Karpas-422 (cell line): ENCODE data around the gene PARN. TPM values are rescaled to one million over a fixed set of nuclear protein-coding genes. Genes with fewer than 3 reads are reported as not detected.

ENCODE experiments used
- DNase-seq: peaks from one replicate; pipeline ENCODE4 v3.0.0-alpha.2; 2015
- H2AFZ ChIP-seq: fragments of 200-600 bp; sonication (generic); 2 replicates; pipeline ENCODE4 v1.6.1; 2014; ENCODE audit warnings: antibody characterized with exemption, low read length, mixed read lengths
- H3K27ac ChIP-seq: fragments of 200-600 bp; sonication (generic); 2 replicates; pipeline ENCODE4 v1.5.1; 2014; ENCODE audit warnings: mild to moderate bottlenecking, low read length, moderate library complexity
- H3K27me3 ChIP-seq: fragments of 200-600 bp; sonication (generic); 2 replicates; pipeline ENCODE4 v1.6.1; 2014; ENCODE audit warnings: low read length, mixed read lengths
- H3K36me3 ChIP-seq: fragments of 200-600 bp; sonication (generic); 2 replicates; pipeline ENCODE4 v1.6.1; 2014; ENCODE audit warnings: low read length, mixed read lengths; ENCODE audit not compliant: insufficient read depth
- H3K4me1 ChIP-seq: fragments of 200-600 bp; sonication (generic); 2 replicates; pipeline ENCODE4 v1.6.1; 2014; ENCODE audit warnings: mild to moderate bottlenecking, low read length, mixed read lengths
- H3K4me2 ChIP-seq: fragments of 200-600 bp; sonication (generic); 2 replicates; pipeline ENCODE4 v1.6.1; 2014; ENCODE audit warnings: low read length, low read depth, mild to moderate bottlenecking; ENCODE audit not compliant: poor library complexity, severe bottlenecking
- H3K4me3 ChIP-seq: fragments of 200-600 bp; sonication (generic); 2 replicates; pipeline ENCODE4 v1.5.1; 2014; ENCODE audit warnings: mild to moderate bottlenecking, antibody characterized with exemption, low read length, mixed read lengths
- H3K79me2 ChIP-seq: fragments of 200-600 bp; sonication (generic); 2 replicates; pipeline ENCODE4 v1.6.1; 2014; ENCODE audit warnings: mild to moderate bottlenecking, low read length, mixed read lengths
- H3K9ac ChIP-seq: fragments of 200-600 bp; sonication (generic); 2 replicates; pipeline ENCODE4 v1.6.0; 2014; ENCODE audit warnings: low read length
- H3K9me2 ChIP-seq: fragments of 200-600 bp; sonication (generic), shearing (Covaris generic); replicated peaks from 2 replicates; pipeline ENCODE4 v1.6.0; 2014; ENCODE audit warnings: mild to moderate bottlenecking, low read length, moderate library complexity; ENCODE audit not compliant: insufficient read depth
- H3K9me3 ChIP-seq: fragments of 300-700, 200-600 bp; sonication (generic); 2 replicates; pipeline ENCODE4 v1.6.1; 2014; ENCODE audit warnings: low read length, mixed read lengths
- H4K20me1 ChIP-seq: fragments of 200-600 bp; sonication (generic); 2 replicates; pipeline ENCODE4 v1.6.1; 2014; ENCODE audit warnings: mild to moderate bottlenecking, antibody characterized with exemption, low read length, low read depth; ENCODE audit not compliant: insufficient read depth
- total RNA-seq: library from RNA; depleted of rRNA; stranded (reverse); fragments of >200 nt; shearing (Covaris generic); gene quantifications from 2 replicates; pipeline ENCODE4 v1.2.3, GENCODE V29; 2014; ENCODE audit warnings: low replicate concordance

The PARN gene
- total RNA-seq, 1 experiment from 2014 or later, result 90.9 TPM

DNA sequence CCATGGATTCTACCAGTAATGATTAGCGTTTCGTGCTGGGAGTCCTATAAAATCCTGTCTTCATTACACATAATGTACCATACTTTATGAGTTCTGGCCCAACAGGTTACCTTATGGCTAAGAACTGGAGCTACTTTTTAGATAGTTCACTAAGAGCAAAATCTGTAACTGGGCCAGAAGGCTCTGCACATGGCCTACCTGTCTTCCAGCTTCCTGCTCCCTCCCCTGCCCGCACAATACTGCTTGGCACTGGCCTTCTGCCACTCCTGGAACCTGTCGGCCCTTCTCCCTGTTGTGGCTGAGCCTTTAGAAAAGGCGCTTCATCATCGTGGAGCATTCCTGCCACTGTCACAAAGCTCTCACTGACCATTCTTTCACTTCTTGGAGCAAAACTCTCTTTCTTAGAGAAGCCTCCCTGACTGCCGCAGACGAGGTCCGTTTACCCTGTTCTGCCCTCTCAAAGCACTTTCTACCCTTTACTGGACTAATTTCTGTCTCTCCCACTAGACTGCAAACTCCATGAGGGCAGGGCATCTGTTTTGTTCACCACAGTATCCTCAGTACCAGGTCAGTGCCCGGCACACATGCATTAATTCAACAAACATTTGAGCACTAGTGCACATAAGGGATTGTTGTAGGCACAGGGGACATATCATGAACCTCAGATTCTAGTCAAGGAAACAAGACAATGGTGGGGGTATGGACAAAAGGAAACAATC, 116.5 kb downstream of the PARN start:
- H3K9ac ChIP-seq, result no peak overlapping the region
- H4K20me1 ChIP-seq, result no peaks in the 10 kb centered on the region
- H3K27me3 ChIP-seq, result no peaks in the 10 kb centered on the region
- H3K9me3 ChIP-seq, result no peaks in the 10 kb centered on the region
- H3K4me2 ChIP-seq, result no peak overlapping the region
- H3K4me3 ChIP-seq, result no peak overlapping the region
- DNase-seq, result no peak
- no peaks in the 10 kb centered on the region for H3K36me3 ChIP-seq
- H3K9me2 ChIP-seq, result no peaks in the 10 kb centered on the region
- H3K27ac ChIP-seq, result no peak overlapping the region
- H3K4me1 ChIP-seq, result peaks cover 12% of the 10 kb centered on the region
- H2AFZ ChIP-seq, result no peak overlapping the region
- peaks cover 54% of the 10 kb centered on the region for H3K79me2 ChIP-seq

DNA sequence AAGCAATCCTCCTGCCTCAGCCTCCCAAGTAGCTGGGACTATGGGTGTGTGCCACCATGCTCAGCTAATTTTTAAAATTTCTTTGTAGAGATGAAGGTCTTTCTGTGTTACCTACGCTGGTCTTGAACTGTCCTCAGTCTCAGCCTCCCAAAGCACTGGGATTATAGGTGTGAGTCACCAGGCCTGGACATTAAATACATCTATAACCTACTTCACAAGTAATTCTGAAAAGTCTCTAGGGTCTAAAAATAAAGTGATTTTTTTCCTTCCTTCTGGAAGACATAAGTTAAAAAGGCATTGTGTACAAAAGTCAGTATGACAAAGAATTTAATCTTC, 118.3 kb downstream of the PARN start:
- no peak overlapping the region for H3K27ac ChIP-seq
- no peaks in the 10 kb centered on the region for H3K9me2 ChIP-seq
- no peak overlapping the region for H2AFZ ChIP-seq
- H3K4me3 ChIP-seq, result no peak overlapping the region
- peaks cover 47% of the 10 kb centered on the region for H3K79me2 ChIP-seq
- DNase-seq, result no peak
- no peak overlapping the region for H3K9ac ChIP-seq
- H3K36me3 ChIP-seq, result no peaks in the 10 kb centered on the region
- H3K9me3 ChIP-seq, result no peaks in the 10 kb centered on the region
- no peaks in the 10 kb centered on the region for H4K20me1 ChIP-seq
- no peak overlapping the region for H3K4me2 ChIP-seq
- no peaks in the 10 kb centered on the region for H3K27me3 ChIP-seq
- H3K4me1 ChIP-seq, result peaks cover 12% of the 10 kb centered on the region

DNA sequence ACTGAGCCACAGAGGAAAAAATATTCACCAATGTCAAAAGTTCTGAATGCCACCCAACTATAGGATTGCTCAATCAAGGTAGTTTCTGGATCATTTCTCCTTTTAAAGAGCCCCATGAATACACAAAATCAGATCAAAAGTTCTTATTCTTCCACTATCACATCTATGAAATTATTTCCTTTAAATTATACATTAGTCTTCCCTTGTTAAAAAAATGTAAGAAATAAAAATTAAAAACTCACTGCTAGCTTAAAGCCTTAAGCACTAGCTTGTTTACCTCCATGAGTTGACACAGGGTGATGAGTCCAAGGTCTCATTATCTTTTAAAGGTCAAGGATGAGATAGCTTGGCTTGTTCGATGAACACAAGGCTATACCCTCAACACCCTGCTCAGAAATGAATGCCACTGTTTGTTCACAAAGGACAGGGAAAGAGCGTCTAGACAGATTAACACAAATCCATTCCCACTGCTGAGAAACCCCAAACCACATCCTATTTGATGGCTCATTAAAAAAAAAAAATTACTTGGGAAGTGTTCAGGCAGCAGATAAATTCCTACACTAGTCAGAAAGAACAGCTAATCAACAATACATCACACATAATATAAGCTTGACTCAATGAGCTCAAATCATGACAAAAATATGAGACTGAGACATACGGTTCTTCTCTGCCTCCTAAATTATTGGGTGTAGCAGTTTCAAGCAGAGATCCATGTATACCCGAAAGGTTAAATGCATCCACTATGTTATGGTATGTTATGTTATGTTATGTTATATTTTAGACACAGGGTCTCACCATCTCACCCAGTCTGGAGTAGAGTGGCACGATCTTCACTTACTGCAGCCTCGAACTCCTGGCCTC, 118.9 kb downstream of the PARN start:
- no peak for DNase-seq
- Histone ChIP-seq H3K4me2 (no peak overlapping the region), H3K9me2 (no peaks in the 10 kb centered on the region), H3K4me3 (no peak overlapping the region), H3K4me1 (peaks cover 17% of the 10 kb centered on the region), H3K79me2 (peaks cover 45% of the 10 kb centered on the region), H3K9me3 (no peaks in the 10 kb centered on the region), H4K20me1 (no peaks in the 10 kb centered on the region), H3K27me3 (no peaks in the 10 kb centered on the region), H3K27ac (no peak overlapping the region), H3K36me3 (no peaks in the 10 kb centered on the region), H2AFZ (no peak overlapping the region), H3K9ac (no peak overlapping the region)

DNA sequence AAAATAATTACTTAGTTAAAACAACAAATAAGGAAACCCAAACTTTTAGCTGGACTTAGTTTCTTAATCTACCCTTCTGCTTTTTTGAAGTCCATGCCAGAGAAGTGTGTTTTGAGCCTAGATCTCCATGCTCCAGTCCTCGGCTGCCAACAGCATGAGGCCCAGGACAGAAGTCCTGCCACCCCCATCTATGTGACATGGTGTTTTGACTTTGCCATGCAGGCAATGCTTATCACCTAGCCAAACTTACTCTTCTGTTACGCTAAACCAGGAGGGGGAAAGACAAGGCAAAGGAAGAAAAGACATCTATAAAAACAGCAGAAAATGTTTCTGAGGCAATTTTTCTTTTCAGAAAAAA, 119.5 kb downstream of the PARN start:
- peaks cover 47% of the 10 kb centered on the region for H3K79me2 ChIP-seq
- no peak overlapping the region for H3K4me2 ChIP-seq
- no peak overlapping the region for H3K9ac ChIP-seq
- no peak overlapping the region for H2AFZ ChIP-seq
- H3K9me2 ChIP-seq, result no peaks in the 10 kb centered on the region
- H3K27ac ChIP-seq, result no peak overlapping the region
- no peaks in the 10 kb centered on the region for H4K20me1 ChIP-seq
- H3K27me3 ChIP-seq, result no peaks in the 10 kb centered on the region
- H3K4me1 ChIP-seq, result peaks cover 18% of the 10 kb centered on the region
- H3K36me3 ChIP-seq, result no peaks in the 10 kb centered on the region
- no peak overlapping the region for H3K4me3 ChIP-seq
- H3K9me3 ChIP-seq, result no peaks in the 10 kb centered on the region
- no peak for DNase-seq

DNA sequence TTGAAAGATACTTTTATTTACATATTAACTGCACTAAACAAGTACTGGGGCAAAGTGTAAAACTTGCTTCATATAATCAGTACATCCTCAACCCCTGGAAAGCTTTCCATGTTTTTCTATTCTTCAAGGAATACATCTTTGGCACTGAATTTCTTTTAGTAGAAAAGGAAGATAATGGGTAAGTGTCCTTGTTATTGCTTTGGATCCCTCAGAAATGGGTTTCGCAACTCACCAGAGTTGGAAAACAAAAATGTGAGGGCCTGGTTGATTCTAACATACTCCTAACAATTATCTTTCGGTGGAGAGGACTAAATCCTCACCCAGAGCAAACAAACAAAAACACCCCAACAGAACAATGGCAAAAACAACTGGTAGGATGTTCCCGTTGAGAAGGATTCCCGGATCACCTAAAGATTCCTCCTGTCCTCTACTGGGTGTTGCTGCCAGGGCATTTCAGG, 120.4 kb downstream of the PARN start:
- no peaks in the 10 kb centered on the region for H3K36me3 ChIP-seq
- peaks cover 18% of the 10 kb centered on the region for H3K4me1 ChIP-seq
- no peaks in the 10 kb centered on the region for H4K20me1 ChIP-seq
- no peak overlapping the region for H3K4me3 ChIP-seq
- H3K4me2 ChIP-seq, result no peak overlapping the region
- no peak overlapping the region for H3K27ac ChIP-seq
- H3K27me3 ChIP-seq, result no peaks in the 10 kb centered on the region
- H3K9me2 ChIP-seq, result no peaks in the 10 kb centered on the region
- H3K9me3 ChIP-seq, result no peaks in the 10 kb centered on the region
- no peak overlapping the region for H3K9ac ChIP-seq
- no peak for DNase-seq
- peaks cover 47% of the 10 kb centered on the region for H3K79me2 ChIP-seq
- no peak overlapping the region for H2AFZ ChIP-seq

DNA sequence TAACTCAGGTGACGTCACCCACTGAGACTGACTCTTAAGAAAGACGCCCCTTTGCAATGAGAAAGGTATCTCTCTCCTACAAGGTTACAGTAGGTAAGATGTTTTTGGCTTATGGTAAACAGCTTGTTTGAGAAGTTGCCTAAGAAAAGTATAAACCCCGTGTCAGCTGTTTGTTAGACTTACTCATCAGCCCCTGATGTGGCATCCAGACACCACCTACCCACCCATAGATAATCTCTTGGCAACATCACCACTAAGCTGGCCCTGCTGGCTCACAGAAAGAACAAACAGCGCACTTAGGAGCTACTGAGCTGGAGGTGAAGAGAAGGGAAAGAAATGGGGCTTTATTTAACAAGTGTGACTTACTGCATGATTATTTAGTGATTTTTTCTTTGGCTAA, 121.0 kb downstream of the PARN start:
- H3K9me3 ChIP-seq, result no peaks in the 10 kb centered on the region
- H3K79me2 ChIP-seq, result peaks cover 47% of the 10 kb centered on the region
- H3K9ac ChIP-seq, result no peak overlapping the region
- no peak for DNase-seq
- H4K20me1 ChIP-seq, result no peaks in the 10 kb centered on the region
- H3K9me2 ChIP-seq, result no peaks in the 10 kb centered on the region
- H3K36me3 ChIP-seq, result no peaks in the 10 kb centered on the region
- H2AFZ ChIP-seq, result no peak overlapping the region
- no peak overlapping the region for H3K4me3 ChIP-seq
- H3K27ac ChIP-seq, result no peak overlapping the region
- peaks cover 18% of the 10 kb centered on the region for H3K4me1 ChIP-seq
- H3K27me3 ChIP-seq, result no peaks in the 10 kb centered on the region
- no peak overlapping the region for H3K4me2 ChIP-seq

DNA sequence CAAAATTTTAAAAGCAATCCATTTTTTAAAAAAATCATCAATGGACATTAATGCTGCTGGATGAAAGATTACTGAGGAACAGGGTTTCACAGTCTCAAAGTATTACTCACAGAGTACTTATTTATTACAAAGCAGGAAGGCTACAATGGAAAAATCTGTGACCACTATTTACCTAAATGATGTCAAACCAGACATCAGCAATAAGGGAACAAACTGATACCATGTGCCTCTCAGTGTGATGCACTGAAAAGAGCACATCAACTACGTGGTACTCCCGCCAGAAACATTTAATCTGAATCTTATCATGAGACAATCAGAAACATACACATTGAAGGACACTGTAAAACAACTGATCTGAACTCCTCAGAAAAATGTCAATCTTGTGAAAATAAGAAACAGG, 124.2 kb downstream of the PARN start:
- peaks cover 33% of the 10 kb centered on the region for H3K4me1 ChIP-seq
- no peaks in the 10 kb centered on the region for H3K9me3 ChIP-seq
- H3K27me3 ChIP-seq, result no peaks in the 10 kb centered on the region
- H3K4me3 ChIP-seq, result no peak overlapping the region
- H3K9ac ChIP-seq, result no peak overlapping the region
- H4K20me1 ChIP-seq, result no peaks in the 10 kb centered on the region
- H3K36me3 ChIP-seq, result no peaks in the 10 kb centered on the region
- no peaks in the 10 kb centered on the region for H3K9me2 ChIP-seq
- peaks cover 58% of the 10 kb centered on the region for H3K79me2 ChIP-seq
- DNase-seq, result no peak
- no peak overlapping the region for H2AFZ ChIP-seq
- H3K4me2 ChIP-seq, result no peak overlapping the region
- peak overlapping the region; percentile 10; the same call in 1 of the 2 replicates for H3K27ac ChIP-seq

DNA sequence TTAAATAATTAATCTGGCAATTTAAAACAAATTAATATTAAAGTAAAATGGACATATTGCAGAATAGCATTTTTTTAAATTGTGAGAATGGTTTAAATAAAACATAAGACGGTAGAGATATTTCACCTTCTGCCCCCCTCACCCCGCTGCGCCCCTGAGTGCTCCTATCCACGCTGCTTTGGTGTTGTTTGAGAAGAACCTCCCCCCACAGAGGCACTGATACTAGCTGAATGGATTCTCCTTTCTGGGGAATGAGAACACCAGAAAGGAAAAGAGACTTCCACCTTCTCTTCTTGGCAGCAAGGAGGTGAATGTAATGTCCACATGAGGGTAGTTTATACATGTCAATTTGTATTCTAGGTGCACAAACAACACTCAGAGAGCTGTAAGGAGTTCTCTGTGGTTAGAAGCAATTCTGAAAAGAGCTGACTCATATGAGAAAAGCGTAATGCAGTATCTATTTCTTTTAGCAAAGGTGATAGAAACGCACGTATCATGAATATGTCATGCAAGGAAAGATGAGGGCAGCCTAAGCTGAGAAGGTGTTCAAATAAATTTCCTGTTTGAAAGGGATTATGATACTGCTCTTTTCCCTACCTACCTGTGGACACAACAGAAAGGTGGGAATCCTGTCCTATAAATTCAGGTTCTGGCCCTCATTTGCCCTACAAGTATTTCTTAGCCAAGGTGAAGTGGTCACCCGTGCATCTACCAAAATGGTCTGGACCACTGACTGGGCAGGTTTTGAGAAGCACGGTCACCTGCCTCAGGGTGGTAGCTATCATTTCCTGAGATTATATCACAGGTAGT, 126.9 kb downstream of the PARN start:
- Histone ChIP-seq H3K4me2 (no peak overlapping the region), H3K27ac (peak overlapping the region; percentile 18), H3K9me2 (no peaks in the 10 kb centered on the region), H3K27me3 (no peaks in the 10 kb centered on the region), H4K20me1 (no peaks in the 10 kb centered on the region), H3K4me3 (no peak overlapping the region), H3K79me2 (peaks cover 61% of the 10 kb centered on the region), H3K36me3 (no peaks in the 10 kb centered on the region), H3K9me3 (no peaks in the 10 kb centered on the region), H3K4me1 (peaks cover 59% of the 10 kb centered on the region), H3K9ac (no peak overlapping the region), H2AFZ (no peak overlapping the region)
- no peak for DNase-seq
